GM19467 (cell line): ENCODE measurements around the gene CCDC137.

ENCODE experiments used
- ATAC-seq: cut with Tn5 transposase; IDR thresholded peaks from one replicate; pipeline ENCODE4 v1.9.1; 2021; ENCODE audit warnings: mild to moderate bottlenecking, moderate library complexity; ENCODE audit not compliant: unreplicated experiment

Gene CCDC137

GRCh38 chr17:81700353-81701287 is 34.1 kb downstream of the CCDC137 start:
- ATAC-seq = no peak

- no peak for ATAC-seq
These were observed 34.9 kb downstream of the CCDC137 start for GRCh38 chr17:81701288-81702071.

- ATAC-seq = peak; percentile 66
These were observed 36.6 kb downstream of the CCDC137 start, which contains the start of gene MRPL12 for GRCh38 chr17:81702934-81703746. Gene MRPL12 (plus strand): TSS chr17:81703367. CDS start chr17:81703502, 135 bp downstream.

- ATAC-seq = no peak
These were observed 37.5 kb downstream of the CCDC137 start for GRCh38 chr17:81703747-81704654.

GRCh38 chr17:81705518-81706231 is 39.1 kb downstream of the CCDC137 start:
- no peak for ATAC-seq

- ATAC-seq = no peak
These were observed 39.7 kb downstream of the CCDC137 start for GRCh38 chr17:81706232-81706611.

- ATAC-seq = no peak
These were observed 40.5 kb downstream of the CCDC137 start for GRCh38 chr17:81706757-81707624.

- ATAC-seq = no peak
These were observed 41.4 kb downstream of the CCDC137 start for GRCh38 chr17:81707725-81708646.

- no peak for ATAC-seq
These were observed 42.2 kb downstream of the CCDC137 start for GRCh38 chr17:81708739-81709185.

GRCh38 chr17:81710514-81711308 is 44.2 kb downstream of the CCDC137 start:
- ATAC-seq = no peak

GRCh38 chr17:81711814-81712467 is 45.4 kb downstream of the CCDC137 start, which contains the start of gene SLC25A10:
Gene SLC25A10 (plus strand): TSS chr17:81712284. CDS start chr17:81712427, 143 bp downstream.
- peak; percentile 51 for ATAC-seq

GRCh38 chr17:81712468-81713003 is 46.0 kb downstream of the CCDC137 start:
- peak; percentile 14 for ATAC-seq

GRCh38 chr17:81713004-81713555 is 46.5 kb downstream of the CCDC137 start:
- no peak for ATAC-seq

GRCh38 chr17:81713556-81714411 is 47.2 kb downstream of the CCDC137 start:
- ATAC-seq = no peak
